H1 (cell line): ENCODE results near the gene KIF26A. TPM values are rescaled to one million over a fixed set of nuclear protein-coding genes. Genes with fewer than 3 reads are reported as not detected.

Source experiments
- CBX8 ChIP-seq: fragments of 300-800, 300-1000 bp; sonication (generic); IDR thresholded peaks from 2 replicates; pipeline ENCODE4 v1.7.1; 2016; ENCODE audit warnings: low read depth, low read length, borderline replicate concordance
- PHF8 ChIP-seq: fragments of 200-600 bp; sonication (generic); conservative IDR thresholded peaks from 2 replicates; pipeline ENCODE4 v1.7.1; 2012; ENCODE audit warnings: low read depth, mild to moderate bottlenecking, inconsistent platforms, low read length, moderate library complexity
- polyA plus RNA-seq, 7 experiments: library from polyadenylated mRNA; depleted of rRNA in 3 of 7; stranded (reverse) in 5 of 7; unstranded in 2 of 7; fragments of >200 nt in 5 of 7; fragments of 200-250 nt in 2 of 7; gene quantifications; 1 replicate in 5 of 7; 2 replicates in 1 of 7; 4 replicates in 1 of 7; pipeline versions ENCODE4 v1.2.1 to v1.2.3, GENCODE V29; 2011 to 2013; ENCODE audit warnings: missing spikeins in 2 of 7, mixed read lengths in 2 of 7
- total RNA-seq: library from RNA; stranded (reverse); fragmentation: NEBNext Ultra II Directional; extraction: Animal tissue kit (Norgen Biotek cat#: 25700); gene quantifications from 2 replicates; pipeline ENCODE4 v1.2.1, GENCODE V29; 2021

KIF26A gene
- total and polyA plus RNA-seq, 2 of the 8 experiments (the other 6 are each of a cell fraction or from before 2014, with no cell fraction given) = 11.5 to 41.6 TPM

DNA sequence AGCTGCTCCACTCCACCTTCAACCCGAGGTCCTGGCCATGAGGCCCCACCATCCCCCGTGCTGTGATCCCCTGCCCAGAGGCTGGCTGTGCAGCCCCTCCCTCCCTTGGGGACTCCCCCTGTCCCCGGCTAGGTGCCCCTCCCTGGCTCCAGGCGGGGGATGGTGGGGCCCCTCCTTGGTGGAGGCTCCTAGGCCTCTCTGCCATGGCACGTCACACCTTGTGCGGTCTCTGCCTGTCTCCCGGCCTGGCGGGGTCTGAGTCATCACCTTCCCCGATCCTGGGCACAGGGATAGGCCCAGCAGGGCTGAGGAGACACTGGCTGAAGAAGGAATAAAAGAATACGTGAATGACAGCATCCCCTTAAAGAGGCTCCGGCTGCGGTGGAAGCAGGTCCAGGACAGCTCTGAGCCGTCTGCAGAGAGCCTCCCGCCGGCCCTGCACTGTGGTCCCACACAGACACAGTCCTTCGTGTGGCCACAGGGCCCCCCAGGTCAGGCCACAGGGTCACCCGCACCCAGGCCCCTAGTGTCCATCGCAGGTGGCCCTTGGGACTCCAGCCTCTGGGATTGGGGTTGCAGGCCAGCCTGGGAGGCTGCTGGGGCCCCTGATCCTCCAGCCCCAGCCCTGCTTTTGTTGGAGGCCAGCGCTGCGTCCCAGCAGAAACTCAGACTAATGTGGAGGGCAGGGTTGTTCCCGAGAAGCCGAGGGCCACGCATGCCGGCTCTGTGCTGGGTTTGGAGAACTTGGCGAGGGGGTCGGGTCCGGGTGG is 43.6 kb downstream of the KIF26A start (continued):
- TF ChIP-seq CBX8 (no peak), PHF8 (no peak)
- TF ChIP-seq, all 59 proteins: peak for 0
